Cardiac muscle cell (in vitro differentiated cells and primary cell): ENCODE measurements around the gene CRISP3. TPM values are rescaled to one million over a fixed set of nuclear protein-coding genes. Genes with fewer than 3 reads are reported as not detected.

Source experiments
- DNase-seq, 2 donors: peaks; one replicate each; pipeline versions ENCODE4 v3.0.0 to v3.0.0-alpha.2; 2010 to 2017; ENCODE audit warnings: low read depth in 1 of 2, low spot score in 1 of 2
- H3K27ac ChIP-seq: fragments of 200-600 bp; sonication (generic); 2 replicates; pipeline ENCODE4 v1.5.1; 2016
- H3K27me3 ChIP-seq: fragments of 200-600 bp; sonication (generic); 2 replicates; pipeline ENCODE4 v1.6.0; 2016; ENCODE audit warnings: control low read depth
- H3K36me3 ChIP-seq: fragments of 200-600 bp; sonication (generic); 2 replicates; pipeline ENCODE4 v1.5.1; 2016; ENCODE audit warnings: control low read depth
- H3K4me1 ChIP-seq: fragments of 200-600 bp; sonication (generic); 2 replicates; pipeline ENCODE4 v1.8.1; 2017; ENCODE audit warnings: low read depth, mild to moderate bottlenecking, mixed run types
- H3K4me3 ChIP-seq: fragments of 200-600 bp; sonication (generic); 2 replicates; pipeline ENCODE4 v1.5.1; 2016; ENCODE audit warnings: mild to moderate bottlenecking
- H3K9me3 ChIP-seq: fragments of 200-600 bp; sonication (generic); 2 replicates; pipeline ENCODE4 v1.5.1; 2017; ENCODE audit warnings: low read depth, mild to moderate bottlenecking, control low read depth
- polyA plus RNA-seq: library from polyadenylated mRNA; unstranded; fragments of >200 nt; fragmentation: Nextera tagmentation; extraction: Ambion mirVana; gene quantifications from 2 replicates; pipeline ENCODE4 v1.2.1, GENCODE V29; 2016
- total RNA-seq: library from RNA; depleted of rRNA; stranded (reverse); fragments of >200 nt; gene quantifications from 2 replicates; pipeline ENCODE4 v1.2.3, GENCODE V29; 2016
- TF ChIP-seq, protein P1 (sequence below): IDR thresholded peaks from 2 replicates; pipeline ENCODE4 v1.5.1; 2012; ENCODE audit warnings: low read depth, mild to moderate bottlenecking, low read length

Gene CRISP3
- total and polyA plus RNA-seq, 2 experiments from 2014 or later = not detected

DNA sequence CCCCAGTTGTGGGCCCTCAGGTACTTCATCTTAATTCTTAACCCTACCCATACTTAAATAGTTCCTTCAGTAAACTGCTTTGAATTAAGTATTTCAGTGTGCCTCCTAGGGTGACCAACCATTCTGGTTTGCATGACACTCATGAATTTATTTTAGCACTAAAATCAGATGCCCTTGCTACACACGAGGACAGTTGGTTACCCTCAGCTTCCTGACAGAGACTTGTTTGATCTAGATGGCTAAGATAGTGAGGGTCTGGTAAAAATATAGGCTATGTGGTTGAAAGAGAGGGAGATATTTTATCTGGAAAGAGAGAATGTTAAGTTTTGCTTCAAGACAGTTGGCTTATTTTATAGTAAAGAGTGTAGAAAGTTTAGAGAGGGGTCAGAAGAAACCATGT is 32.3 kb upstream of the CRISP3 start:
- Histone ChIP-seq H3K27ac (no peak overlapping the region), H3K27me3 (no peaks in the 10 kb centered on the region), H3K9me3 (no peaks in the 10 kb centered on the region), H3K36me3 (no peaks in the 10 kb centered on the region), H3K4me3 (no peak overlapping the region), H3K4me1 (no peaks in the 10 kb centered on the region)
- TF ChIP-seq, protein P1, sequence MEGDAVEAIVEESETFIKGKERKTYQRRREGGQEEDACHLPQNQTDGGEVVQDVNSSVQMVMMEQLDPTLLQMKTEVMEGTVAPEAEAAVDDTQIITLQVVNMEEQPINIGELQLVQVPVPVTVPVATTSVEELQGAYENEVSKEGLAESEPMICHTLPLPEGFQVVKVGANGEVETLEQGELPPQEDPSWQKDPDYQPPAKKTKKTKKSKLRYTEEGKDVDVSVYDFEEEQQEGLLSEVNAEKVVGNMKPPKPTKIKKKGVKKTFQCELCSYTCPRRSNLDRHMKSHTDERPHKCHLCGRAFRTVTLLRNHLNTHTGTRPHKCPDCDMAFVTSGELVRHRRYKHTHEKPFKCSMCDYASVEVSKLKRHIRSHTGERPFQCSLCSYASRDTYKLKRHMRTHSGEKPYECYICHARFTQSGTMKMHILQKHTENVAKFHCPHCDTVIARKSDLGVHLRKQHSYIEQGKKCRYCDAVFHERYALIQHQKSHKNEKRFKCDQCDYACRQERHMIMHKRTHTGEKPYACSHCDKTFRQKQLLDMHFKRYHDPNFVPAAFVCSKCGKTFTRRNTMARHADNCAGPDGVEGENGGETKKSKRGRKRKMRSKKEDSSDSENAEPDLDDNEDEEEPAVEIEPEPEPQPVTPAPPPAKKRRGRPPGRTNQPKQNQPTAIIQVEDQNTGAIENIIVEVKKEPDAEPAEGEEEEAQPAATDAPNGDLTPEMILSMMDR = no peak
- no peak for DNase-seq

DNA sequence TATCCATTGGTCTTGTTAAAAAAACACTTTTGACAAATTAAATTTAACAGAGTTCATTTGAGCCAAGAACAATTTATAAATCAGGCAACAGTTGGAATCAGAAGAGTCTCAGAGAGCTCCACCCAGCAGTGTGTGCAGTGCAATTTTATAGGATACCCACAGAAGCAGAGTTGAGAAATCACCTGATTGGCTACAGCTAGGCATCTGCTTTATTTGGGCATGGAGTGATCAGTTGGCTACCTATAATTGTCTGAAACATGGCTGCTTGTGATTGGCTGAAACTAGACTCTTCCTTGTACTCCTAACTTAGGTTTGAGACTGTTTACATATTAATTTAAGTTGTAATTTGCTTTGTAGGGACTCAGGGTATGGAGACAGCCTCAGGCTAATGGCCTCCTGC is 30.9 kb upstream of the CRISP3 start:
- TF ChIP-seq, protein P1 = no peak
- Histone ChIP-seq H3K27me3 (no peaks in the 10 kb centered on the region), H3K9me3 (no peaks in the 10 kb centered on the region), H3K27ac (no peak overlapping the region), H3K4me1 (no peaks in the 10 kb centered on the region), H3K36me3 (no peaks in the 10 kb centered on the region), H3K4me3 (no peak overlapping the region)
- DNase-seq = no peak

DNA sequence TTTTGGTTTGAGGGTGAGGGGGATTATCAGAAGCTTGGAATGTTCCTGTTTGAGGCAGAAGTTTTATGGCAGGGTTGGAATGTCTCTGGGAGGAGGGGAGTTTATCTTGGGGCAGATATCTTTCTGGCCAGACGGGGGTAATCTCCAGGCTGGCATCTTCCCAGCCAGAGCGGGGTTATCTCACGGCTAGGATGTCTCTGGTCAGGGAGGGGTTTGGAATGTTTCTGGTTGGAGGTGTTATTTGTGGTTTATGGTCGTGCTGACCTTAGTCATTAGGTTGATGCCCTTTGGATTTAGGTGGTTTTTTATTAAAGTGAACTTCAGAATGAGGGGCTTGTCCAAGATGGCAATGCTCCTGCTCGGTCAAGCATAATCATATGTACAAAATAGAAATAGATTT is 28.1 kb upstream of the CRISP3 start:
- Histone ChIP-seq H3K9me3 (no peaks in the 10 kb centered on the region), H3K36me3 (no peaks in the 10 kb centered on the region), H3K4me3 (no peak overlapping the region), H3K27ac (no peak overlapping the region), H3K27me3 (no peaks in the 10 kb centered on the region), H3K4me1 (no peaks in the 10 kb centered on the region)
- no peak for DNase-seq
- TF ChIP-seq, protein P1 = no peak

DNA sequence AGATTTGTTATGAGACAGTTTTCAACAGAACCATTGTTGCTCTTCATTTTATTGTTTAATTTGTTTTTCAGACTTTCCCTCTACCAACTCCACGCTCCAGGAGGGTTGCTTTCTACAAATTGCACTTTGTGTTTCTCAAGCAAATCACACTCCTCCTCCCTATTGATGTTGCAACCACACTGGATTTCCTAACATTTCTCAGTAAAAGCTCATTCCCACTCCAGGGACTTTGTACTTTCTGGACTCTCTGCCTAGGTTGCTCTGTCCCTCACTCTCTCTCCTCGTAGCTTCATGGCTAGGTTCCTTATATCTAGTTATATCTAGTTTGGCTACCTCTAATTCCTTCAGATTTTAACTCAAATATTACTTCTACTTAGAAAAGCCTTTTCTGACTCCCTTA is 22.6 kb upstream of the CRISP3 start:
- Histone ChIP-seq H3K4me3 (no peak overlapping the region), H3K4me1 (no peaks in the 10 kb centered on the region), H3K27ac (no peak overlapping the region), H3K36me3 (no peaks in the 10 kb centered on the region), H3K9me3 (no peaks in the 10 kb centered on the region), H3K27me3 (no peaks in the 10 kb centered on the region)
- TF ChIP-seq, protein P1 = no peak
- DNase-seq = no peak

DNA sequence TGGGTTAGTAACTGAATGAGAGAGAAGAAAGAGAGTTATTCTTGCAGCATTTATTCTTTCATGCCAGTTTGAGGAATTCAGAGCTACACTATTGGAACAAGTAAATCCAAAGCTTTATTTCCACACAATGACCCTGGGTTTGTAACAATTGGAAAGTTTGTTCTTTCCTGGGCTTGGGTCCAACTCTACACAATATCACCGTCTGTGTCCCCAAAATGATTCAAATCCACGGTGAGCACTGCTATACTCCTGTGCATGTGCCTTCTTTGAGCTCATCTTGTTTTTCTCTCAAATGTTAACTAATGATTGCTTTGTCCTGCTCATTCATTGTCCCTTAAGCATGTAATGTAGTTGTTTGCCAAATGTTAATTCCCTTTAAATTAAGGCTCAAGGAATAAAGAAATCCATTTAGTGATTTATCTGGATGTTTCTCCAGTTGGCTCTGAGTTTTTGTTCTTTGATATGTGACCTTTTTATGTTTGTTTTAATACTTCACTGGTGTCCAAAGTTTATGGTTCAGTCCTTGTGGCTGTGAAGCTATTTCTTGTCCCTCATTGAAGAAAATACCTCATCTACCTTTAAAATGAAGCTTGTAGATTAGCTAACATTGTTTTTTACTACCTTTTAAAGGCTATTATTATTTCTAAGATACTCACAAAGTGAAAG is 20.5 kb upstream of the CRISP3 start:
- H3K4me3 ChIP-seq = no peak overlapping the region
- H3K27me3 ChIP-seq = no peaks in the 10 kb centered on the region
- no peak for DNase-seq
- TF ChIP-seq, protein P1 = no peak
- H3K27ac ChIP-seq = no peak overlapping the region
- H3K4me1 ChIP-seq = no peaks in the 10 kb centered on the region
- H3K36me3 ChIP-seq = no peaks in the 10 kb centered on the region
- H3K9me3 ChIP-seq = no peaks in the 10 kb centered on the region
